GM19025 (cell line): ENCODE data around the gene MLH1.

Experiments
- ATAC-seq: cut with Tn5 transposase; IDR thresholded peaks from one replicate; pipeline ENCODE4 v1.9.1; 2021; ENCODE audit warnings: mild to moderate bottlenecking, low read depth, moderate library complexity; ENCODE audit not compliant: unreplicated experiment

MLH1 gene

DNA sequence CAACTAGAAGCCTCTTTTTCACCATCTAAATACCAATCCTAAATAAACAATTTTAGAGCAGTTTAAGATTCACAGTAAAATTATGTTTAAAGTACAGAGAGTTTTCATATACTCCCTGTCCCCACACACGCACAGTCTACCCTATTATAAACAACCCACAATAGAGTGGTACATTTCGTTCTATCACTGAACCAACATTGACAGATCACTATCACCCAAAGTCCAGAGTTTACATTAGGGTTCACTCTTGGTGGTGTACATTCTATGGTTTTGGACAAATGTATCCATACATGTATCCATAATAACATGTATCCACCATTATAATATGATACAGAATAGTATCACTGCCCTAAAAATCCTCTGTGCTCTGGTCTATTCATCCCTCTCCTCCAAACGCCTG lies 89.0 kb downstream of the MLH1 start:
- no peak for ATAC-seq

GRCh38 chr3:37086918-37087317 lies 93.6 kb downstream of the MLH1 start:
- ATAC-seq, result no peak

GRCh38 chr3:37087870-37088269 lies 94.6 kb downstream of the MLH1 start:
- ATAC-seq, result no peak

DNA sequence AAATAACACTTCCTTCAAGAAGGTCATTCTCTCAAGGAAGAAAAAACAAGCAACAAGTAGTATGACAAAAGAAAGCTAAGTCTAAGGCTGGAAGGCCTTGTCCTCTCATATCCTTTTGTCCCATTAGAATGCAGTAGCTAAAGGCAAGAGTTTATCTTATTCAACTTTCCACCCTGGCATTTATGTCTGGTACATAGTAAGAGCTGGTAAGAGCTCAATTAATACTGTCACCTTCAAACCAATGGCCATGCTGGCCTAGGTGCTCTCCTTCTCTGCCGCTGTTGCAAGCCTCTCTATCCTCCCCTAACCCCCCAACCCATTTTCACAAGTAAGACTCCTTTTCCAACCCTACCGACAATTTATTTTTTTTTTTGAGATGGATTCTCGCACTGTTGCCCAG lies 99.2 kb downstream of the MLH1 start:
- no peak for ATAC-seq

DNA sequence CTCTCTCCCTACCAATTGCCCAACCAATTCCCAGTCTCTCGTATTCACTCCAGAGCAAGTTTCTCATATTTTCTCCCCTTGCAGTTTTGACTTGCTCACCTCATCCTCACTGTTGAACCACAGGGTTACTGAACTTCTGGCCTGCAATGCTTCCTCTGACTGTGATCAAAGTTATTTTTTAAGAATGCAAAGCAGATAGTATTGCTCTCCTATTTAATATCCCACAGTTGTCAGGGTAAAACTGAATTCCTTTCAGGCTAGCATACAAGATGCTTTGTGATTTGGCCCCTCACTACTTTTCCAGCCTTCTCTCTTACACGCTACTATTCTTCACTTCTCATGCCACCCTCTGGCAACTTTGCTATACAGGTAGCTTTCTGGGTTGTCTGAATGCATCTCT lies 100.2 kb downstream of the MLH1 start:
- no peak for ATAC-seq

DNA sequence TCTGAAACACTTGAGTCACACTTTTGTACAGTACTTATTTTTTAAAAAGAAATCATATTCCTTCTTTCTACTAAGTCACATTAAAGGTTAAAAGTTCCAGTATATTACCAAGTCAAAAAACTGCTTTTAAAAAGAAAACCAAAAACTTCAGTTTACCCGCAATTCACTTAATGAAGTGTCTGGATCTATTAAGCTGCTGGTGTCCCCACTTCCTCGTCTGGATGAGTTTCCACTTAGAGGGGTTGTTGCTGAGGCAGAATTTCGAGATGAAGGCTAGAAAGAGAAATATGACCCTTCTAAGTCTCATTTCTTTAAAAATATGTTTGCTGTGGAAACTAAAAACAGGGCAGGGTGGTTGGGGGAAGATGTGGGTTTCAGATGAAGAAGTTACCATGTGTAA lies 101.3 kb downstream of the MLH1 start:
- no peak for ATAC-seq

GRCh38 chr3:37096288-37096687 lies 103.0 kb downstream of the MLH1 start:
- ATAC-seq, result no peak

DNA sequence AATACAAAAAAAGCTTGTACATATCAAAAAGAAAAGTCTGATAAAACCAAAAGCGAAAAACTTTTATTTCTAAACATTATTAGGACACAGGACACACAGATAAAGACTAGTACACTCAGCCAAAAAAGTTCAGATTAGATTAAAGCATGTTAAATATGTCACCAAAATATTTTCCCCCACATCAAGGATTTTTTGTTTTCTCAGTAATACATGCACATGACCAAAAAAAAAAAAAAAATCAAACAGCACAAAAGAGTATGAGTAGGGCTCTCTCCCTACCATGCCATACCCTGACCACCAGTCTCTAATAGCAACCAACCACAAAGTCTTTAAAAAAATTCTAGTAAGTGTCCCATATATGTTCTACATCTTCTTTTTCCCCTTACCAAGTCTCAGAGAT lies 103.7 kb downstream of the MLH1 start:
- no peak for ATAC-seq

GRCh38 chr3:37097776-37098175 lies 104.5 kb downstream of the MLH1 start:
- no peak for ATAC-seq

DNA sequence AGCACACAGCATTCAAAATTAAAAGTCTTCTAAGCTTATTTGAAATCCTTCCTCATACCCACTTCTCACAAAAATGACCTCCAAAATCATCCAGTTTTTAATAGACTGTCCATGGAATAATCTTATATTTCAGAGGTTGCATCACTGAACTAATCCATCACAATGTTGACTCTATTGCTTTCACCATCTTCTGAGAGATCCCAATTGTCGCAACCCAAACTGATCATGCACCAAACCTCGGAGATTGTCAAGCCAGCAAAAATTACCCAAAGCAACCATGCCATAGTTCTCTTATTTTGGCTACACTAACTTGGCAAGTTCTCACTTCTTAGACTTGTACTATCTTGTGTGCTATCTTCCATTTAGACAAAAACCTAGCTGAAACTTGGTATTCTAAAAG lies 105.6 kb downstream of the MLH1 start:
- no peak for ATAC-seq

DNA sequence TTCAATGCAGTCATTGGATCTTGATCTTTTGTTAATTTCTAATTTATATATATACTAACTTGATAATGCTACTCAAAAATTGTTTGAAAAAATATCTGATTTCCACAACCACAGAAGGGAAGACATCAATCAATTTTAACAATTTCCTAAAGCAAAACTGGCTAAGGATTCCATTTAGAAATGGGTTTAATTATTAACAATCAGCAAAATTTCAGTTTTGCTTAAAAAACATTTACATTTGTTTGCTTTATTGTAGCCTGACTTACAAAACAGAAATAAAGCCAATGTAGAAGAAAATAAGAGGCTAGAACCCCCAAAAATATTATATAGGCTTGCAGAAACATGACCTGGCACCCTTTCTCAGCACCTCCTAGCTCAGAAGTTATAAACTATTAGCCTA lies 106.2 kb downstream of the MLH1 start:
- ATAC-seq, result no peak

- ATAC-seq, result no peak
These were observed 107.1 kb downstream of the MLH1 start for GRCh38 chr3:37100411-37100810.
